WTC11 (cell line): Measurements from ENCODE around the gene SAMD8. TPM values are rescaled to one million over a fixed set of nuclear protein-coding genes. Genes with fewer than 3 reads are reported as not detected.

Experiments
- ATAC-seq: fragments of 200-7000 bp; cut with Tn5 transposase; 2 replicates; pipeline ENCODE4 v1.10.0; 2021; ENCODE audit warnings: mild to moderate bottlenecking, moderate library complexity
- CTCF ChIA-PET: fragments of 300-600 bp; sonication (Branson Sonifier 250); formaldehyde crosslinking; loops from one replicate; lab custom pipeline; 2021; ENCODE audit warnings: antibody characterized with exemption; lab: Charles Lee
- POLR2A ChIA-PET: fragments of 350-600 bp; sonication (Branson Sonifier 250); formaldehyde crosslinking; loops from one replicate; lab custom pipeline; 2021; ENCODE audit warnings: antibody characterized with exemption; lab: Charles Lee
- DNase-seq: peaks from one replicate; pipeline ENCODE4 v3.0.0; 2021; ENCODE audit warnings: low spot score
- H3K27ac Mint-ChIP-seq: 2 replicates; pipeline ENCODE4 v1.8.0; 2021; ENCODE audit warnings: mixed read lengths
- H3K27me3 Mint-ChIP-seq: 2 replicates; pipeline ENCODE4 v1.8.0; 2021; ENCODE audit warnings: low read depth, mild to moderate bottlenecking, moderate library complexity, mixed read lengths
- H3K36me3 Mint-ChIP-seq: 2 replicates; pipeline ENCODE4 v1.8.0; 2021; ENCODE audit warnings: mixed read lengths
- H3K4me1 Mint-ChIP-seq: 2 replicates; pipeline ENCODE4 v1.8.0; 2022; ENCODE audit warnings: mixed read lengths
- H3K4me3 Mint-ChIP-seq: 2 replicates; pipeline ENCODE4 v1.8.0; 2021; ENCODE audit warnings: mild to moderate bottlenecking, moderate library complexity, mixed read lengths
- H3K9me3 Mint-ChIP-seq: 2 replicates; pipeline ENCODE4 v1.8.0; 2021; ENCODE audit warnings: mixed read lengths
- FOXJ3 ChIP-seq: sonication (generic); formaldehyde crosslinking; IDR thresholded peaks from 2 replicates; pipeline ENCODE4 v1.9.0; 2021; ENCODE audit warnings: missing genetic modification reagents, mild to moderate bottlenecking, borderline replicate concordance
- JUN ChIP-seq: sonication (generic); formaldehyde crosslinking; IDR thresholded peaks from 2 replicates; pipeline ENCODE4 v1.8.0; 2023; ENCODE audit warnings: mild to moderate bottlenecking, missing genetic modification reagents
- SP1 ChIP-seq: sonication (generic); formaldehyde crosslinking; conservative IDR thresholded peaks from 2 replicates; pipeline ENCODE4 v1.8.1; 2022; ENCODE audit warnings: missing genetic modification reagents
- ZNF232 ChIP-seq: sonication (generic); formaldehyde crosslinking; IDR thresholded peaks from 2 replicates; pipeline ENCODE4 v1.8.0; 2022; ENCODE audit warnings: mild to moderate bottlenecking, missing genetic modification reagents
- total RNA-seq: library from RNA; stranded (reverse); gene quantifications from 3 replicates; pipeline ENCODE4 v1.2.3, GENCODE V29; 2021
- TF ChIP-seq, protein P1 (sequence below): fragments of 250-450 bp; sonication (Bioruptor Pico); IDR thresholded peaks from 2 replicates; pipeline ENCODE4 v1.8.0; 2021; ENCODE audit warnings: mild to moderate bottlenecking
- TF ChIP-seq, protein P2 (sequence below): sonication (generic); formaldehyde crosslinking; IDR thresholded peaks from 2 replicates; pipeline ENCODE4 v1.8.0; 2023; ENCODE audit warnings: missing genetic modification reagents, mild to moderate bottlenecking, borderline replicate concordance
- TF ChIP-seq, protein P3 (sequence below): sonication (generic); formaldehyde crosslinking; IDR thresholded peaks from 2 replicates; pipeline ENCODE4 v1.8.1; 2022; ENCODE audit warnings: low read depth, missing genetic modification reagents, borderline replicate concordance
- TF ChIP-seq, protein P4 (sequence below): sonication (generic); formaldehyde crosslinking; IDR thresholded peaks from 2 replicates; pipeline ENCODE4 v1.8.0; 2022; ENCODE audit warnings: mild to moderate bottlenecking, missing genetic modification reagents
- TF ChIP-seq, protein P5 (sequence below): sonication (generic); formaldehyde crosslinking; IDR thresholded peaks from 2 replicates; pipeline ENCODE4 v1.8.0; 2022; ENCODE audit warnings: mild to moderate bottlenecking, missing genetic modification reagents
- TF ChIP-seq, protein P6 (sequence below): sonication (generic); formaldehyde crosslinking; IDR thresholded peaks from 2 replicates; pipeline ENCODE4 v1.8.1; 2023; ENCODE audit warnings: mild to moderate bottlenecking, missing genetic modification reagents
- TF ChIP-seq, protein P7 (sequence below): sonication (generic); formaldehyde crosslinking; IDR thresholded peaks from 2 replicates; pipeline ENCODE4 v1.8.1; 2023; ENCODE audit warnings: mild to moderate bottlenecking, moderate library complexity, missing genetic modification reagents
- TF ChIP-seq, protein P8 (sequence below): sonication (generic); formaldehyde crosslinking; IDR thresholded peaks from 2 replicates; pipeline ENCODE4 v1.8.1; 2023; ENCODE audit warnings: mild to moderate bottlenecking, missing genetic modification reagents, borderline replicate concordance

Gene SAMD8
- total RNA-seq, 1 experiment from 2014 or later, result 23.0 TPM

DNA sequence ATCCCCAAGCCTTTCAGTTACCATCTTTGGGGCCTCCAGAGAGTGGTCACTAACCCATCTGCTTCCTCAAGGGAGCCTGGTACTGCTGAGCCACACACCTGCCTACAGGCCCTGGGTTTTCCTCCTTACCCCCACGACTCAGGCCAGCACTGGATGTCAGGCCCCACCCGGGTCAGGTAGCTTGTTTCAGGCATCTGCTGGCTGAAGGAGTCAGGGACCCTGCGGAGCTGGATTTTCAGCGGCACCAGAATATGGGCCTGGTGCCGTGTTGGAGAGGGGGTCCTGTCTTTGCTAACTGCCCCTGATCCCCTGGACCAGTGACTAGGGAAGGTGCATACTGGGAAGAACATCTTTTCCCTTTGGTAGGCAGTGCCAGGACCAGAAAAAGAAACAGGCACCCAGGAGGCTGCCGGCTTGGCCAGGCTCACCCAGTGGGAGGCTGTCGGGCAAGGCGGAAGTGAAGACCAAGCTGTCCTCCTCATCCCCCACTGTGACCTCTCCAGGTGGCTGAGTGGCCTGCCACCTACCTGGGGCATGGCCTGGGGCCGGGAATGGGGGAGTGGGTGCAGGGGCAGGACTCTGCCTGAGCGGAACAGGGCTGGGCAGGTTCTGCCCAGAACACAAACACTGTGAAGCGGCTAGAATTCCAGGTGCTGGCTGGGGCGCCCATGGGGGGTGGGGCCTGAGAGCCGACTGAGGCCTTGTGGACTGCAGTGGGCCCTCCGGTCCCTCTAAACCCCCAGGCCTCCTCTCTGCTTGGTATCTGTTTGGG is 12.4 kb upstream of the SAMD8 start:
- H3K36me3 Mint-ChIP-seq, result no peaks in the 10 kb centered on the region
- POLR2A ChIA-PET, result no interaction called here
- no peaks in the 10 kb centered on the region for H3K9me3 Mint-ChIP-seq
- H3K4me3 Mint-ChIP-seq, result no peak overlapping the region
- ATAC-seq (no peak), DNase-seq (no peak)
- TF ChIP-seq, protein P1, sequence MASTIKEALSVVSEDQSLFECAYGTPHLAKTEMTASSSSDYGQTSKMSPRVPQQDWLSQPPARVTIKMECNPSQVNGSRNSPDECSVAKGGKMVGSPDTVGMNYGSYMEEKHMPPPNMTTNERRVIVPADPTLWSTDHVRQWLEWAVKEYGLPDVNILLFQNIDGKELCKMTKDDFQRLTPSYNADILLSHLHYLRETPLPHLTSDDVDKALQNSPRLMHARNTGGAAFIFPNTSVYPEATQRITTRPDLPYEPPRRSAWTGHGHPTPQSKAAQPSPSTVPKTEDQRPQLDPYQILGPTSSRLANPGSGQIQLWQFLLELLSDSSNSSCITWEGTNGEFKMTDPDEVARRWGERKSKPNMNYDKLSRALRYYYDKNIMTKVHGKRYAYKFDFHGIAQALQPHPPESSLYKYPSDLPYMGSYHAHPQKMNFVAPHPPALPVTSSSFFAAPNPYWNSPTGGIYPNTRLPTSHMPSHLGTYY (CRISPR knock-in tag), result no peak
- TF ChIP-seq, protein P2, sequence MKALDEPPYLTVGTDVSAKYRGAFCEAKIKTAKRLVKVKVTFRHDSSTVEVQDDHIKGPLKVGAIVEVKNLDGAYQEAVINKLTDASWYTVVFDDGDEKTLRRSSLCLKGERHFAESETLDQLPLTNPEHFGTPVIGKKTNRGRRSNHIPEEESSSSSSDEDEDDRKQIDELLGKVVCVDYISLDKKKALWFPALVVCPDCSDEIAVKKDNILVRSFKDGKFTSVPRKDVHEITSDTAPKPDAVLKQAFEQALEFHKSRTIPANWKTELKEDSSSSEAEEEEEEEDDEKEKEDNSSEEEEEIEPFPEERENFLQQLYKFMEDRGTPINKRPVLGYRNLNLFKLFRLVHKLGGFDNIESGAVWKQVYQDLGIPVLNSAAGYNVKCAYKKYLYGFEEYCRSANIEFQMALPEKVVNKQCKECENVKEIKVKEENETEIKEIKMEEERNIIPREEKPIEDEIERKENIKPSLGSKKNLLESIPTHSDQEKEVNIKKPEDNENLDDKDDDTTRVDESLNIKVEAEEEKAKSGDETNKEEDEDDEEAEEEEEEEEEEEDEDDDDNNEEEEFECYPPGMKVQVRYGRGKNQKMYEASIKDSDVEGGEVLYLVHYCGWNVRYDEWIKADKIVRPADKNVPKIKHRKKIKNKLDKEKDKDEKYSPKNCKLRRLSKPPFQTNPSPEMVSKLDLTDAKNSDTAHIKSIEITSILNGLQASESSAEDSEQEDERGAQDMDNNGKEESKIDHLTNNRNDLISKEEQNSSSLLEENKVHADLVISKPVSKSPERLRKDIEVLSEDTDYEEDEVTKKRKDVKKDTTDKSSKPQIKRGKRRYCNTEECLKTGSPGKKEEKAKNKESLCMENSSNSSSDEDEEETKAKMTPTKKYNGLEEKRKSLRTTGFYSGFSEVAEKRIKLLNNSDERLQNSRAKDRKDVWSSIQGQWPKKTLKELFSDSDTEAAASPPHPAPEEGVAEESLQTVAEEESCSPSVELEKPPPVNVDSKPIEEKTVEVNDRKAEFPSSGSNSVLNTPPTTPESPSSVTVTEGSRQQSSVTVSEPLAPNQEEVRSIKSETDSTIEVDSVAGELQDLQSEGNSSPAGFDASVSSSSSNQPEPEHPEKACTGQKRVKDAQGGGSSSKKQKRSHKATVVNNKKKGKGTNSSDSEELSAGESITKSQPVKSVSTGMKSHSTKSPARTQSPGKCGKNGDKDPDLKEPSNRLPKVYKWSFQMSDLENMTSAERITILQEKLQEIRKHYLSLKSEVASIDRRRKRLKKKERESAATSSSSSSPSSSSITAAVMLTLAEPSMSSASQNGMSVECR (CRISPR knock-in tag), result no peak
- peaks cover 19% of the 10 kb centered on the region for H3K4me1 Mint-ChIP-seq
- no peaks in the 10 kb centered on the region; the same call in 1 of the 2 replicates for H3K27me3 Mint-ChIP-seq
- H3K27ac Mint-ChIP-seq, result no peak overlapping the region
- CTCF ChIA-PET, result interaction anchor here (0.5 to 2.4 kb wide), 30 partner anchors 8 to 678 kb away, joined by 3 to 17 read pairs (median 5); partner anchors contain the start of genes COMTD1 and SAMD8

DNA sequence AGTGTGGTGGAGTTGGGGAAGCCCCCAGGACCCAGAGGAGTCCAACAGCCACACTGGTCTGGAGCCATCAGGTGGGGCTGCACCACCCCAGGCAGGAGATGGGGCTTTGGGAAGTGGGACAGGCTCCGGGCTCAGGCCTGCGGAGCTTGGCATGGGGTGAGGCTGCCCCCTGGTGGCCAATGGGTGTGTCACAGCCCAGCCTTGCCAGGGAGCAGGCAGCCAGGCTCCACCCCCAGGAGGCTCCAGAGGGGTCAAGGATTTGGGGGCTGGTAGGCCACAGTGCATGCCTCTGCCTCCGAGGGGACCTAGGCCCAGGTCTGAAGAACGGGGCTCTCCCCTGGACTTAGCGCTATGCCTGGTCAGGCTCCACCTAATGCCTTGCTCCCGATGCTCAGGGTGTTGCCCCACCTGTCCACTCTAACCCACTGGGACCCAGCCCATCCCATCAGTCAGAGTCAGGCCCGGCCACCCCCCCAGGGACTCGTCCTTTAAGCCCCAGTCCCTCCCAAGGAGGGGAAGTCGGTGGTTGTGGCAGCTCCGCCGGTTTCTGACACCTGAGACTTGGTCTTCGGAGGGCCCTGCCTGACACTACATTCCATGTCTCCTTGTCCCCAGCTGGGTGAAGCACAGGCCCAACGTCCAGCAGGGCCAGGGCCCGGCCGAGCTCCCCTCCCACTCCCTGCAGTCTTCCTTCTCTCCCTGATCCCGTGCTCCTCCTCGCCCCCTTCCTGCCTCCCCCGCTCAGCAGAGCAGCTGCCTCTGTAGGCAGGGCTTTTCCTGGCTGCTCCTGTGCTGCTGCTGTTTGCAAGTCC is 11.3 kb upstream of the SAMD8 start:
- no peaks in the 10 kb centered on the region for H3K9me3 Mint-ChIP-seq
- POLR2A ChIA-PET, result no interaction called here
- CTCF ChIA-PET, result interaction anchor here (0.6 to 2.0 kb wide), 29 partner anchors 9 to 977 kb away, joined by 3 to 17 read pairs (median 4); partner anchors contain the start of genes COMTD1 and SAMD8
- DNase-seq (peak; percentile 96), ATAC-seq (peak; percentile 89)
- H3K4me3 Mint-ChIP-seq, result peak overlapping the region; percentile 43
- no peaks in the 10 kb centered on the region; the same call in 1 of the 2 replicates for H3K27me3 Mint-ChIP-seq
- H3K36me3 Mint-ChIP-seq, result no peaks in the 10 kb centered on the region
- H3K27ac Mint-ChIP-seq, result peak overlapping the region; percentile 83; the same call in 1 of the 2 replicates
- peaks cover 24% of the 10 kb centered on the region for H3K4me1 Mint-ChIP-seq
- no peak for TF ChIP-seq JUN
- 0 out of 2 replicates have a peak, but pooled peaks have one; percentile 44 for TF ChIP-seq SP1 (CRISPR knock-in tag)
- TF ChIP-seq, protein P3, sequence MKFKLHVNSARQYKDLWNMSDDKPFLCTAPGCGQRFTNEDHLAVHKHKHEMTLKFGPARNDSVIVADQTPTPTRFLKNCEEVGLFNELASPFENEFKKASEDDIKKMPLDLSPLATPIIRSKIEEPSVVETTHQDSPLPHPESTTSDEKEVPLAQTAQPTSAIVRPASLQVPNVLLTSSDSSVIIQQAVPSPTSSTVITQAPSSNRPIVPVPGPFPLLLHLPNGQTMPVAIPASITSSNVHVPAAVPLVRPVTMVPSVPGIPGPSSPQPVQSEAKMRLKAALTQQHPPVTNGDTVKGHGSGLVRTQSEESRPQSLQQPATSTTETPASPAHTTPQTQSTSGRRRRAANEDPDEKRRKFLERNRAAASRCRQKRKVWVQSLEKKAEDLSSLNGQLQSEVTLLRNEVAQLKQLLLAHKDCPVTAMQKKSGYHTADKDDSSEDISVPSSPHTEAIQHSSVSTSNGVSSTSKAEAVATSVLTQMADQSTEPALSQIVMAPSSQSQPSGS (CRISPR knock-in tag), result no peak
- no peak for TF ChIP-seq FOXJ3 (CRISPR knock-in tag)
- TF ChIP-seq, protein P4, sequence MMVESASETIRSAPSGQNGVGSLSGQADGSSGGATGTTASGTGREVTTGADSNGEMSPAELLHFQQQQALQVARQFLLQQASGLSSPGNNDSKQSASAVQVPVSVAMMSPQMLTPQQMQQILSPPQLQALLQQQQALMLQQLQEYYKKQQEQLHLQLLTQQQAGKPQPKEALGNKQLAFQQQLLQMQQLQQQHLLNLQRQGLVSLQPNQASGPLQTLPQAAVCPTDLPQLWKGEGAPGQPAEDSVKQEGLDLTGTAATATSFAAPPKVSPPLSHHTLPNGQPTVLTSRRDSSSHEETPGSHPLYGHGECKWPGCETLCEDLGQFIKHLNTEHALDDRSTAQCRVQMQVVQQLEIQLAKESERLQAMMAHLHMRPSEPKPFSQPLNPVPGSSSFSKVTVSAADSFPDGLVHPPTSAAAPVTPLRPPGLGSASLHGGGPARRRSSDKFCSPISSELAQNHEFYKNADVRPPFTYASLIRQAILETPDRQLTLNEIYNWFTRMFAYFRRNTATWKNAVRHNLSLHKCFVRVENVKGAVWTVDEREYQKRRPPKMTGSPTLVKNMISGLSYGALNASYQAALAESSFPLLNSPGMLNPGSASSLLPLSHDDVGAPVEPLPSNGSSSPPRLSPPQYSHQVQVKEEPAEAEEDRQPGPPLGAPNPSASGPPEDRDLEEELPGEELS (CRISPR knock-in tag), result 0 out of 2 replicates have a peak, but pooled peaks have one; percentile 77
- TF ChIP-seq, protein P5, sequence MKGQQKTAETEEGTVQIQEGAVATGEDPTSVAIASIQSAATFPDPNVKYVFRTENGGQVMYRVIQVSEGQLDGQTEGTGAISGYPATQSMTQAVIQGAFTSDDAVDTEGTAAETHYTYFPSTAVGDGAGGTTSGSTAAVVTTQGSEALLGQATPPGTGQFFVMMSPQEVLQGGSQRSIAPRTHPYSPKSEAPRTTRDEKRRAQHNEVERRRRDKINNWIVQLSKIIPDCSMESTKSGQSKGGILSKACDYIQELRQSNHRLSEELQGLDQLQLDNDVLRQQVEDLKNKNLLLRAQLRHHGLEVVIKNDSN (CRISPR knock-in tag), result no peak
- TF ChIP-seq, protein P6, sequence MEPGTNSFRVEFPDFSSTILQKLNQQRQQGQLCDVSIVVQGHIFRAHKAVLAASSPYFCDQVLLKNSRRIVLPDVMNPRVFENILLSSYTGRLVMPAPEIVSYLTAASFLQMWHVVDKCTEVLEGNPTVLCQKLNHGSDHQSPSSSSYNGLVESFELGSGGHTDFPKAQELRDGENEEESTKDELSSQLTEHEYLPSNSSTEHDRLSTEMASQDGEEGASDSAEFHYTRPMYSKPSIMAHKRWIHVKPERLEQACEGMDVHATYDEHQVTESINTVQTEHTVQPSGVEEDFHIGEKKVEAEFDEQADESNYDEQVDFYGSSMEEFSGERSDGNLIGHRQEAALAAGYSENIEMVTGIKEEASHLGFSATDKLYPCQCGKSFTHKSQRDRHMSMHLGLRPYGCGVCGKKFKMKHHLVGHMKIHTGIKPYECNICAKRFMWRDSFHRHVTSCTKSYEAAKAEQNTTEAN, result no peak
- TF ChIP-seq, protein P7, sequence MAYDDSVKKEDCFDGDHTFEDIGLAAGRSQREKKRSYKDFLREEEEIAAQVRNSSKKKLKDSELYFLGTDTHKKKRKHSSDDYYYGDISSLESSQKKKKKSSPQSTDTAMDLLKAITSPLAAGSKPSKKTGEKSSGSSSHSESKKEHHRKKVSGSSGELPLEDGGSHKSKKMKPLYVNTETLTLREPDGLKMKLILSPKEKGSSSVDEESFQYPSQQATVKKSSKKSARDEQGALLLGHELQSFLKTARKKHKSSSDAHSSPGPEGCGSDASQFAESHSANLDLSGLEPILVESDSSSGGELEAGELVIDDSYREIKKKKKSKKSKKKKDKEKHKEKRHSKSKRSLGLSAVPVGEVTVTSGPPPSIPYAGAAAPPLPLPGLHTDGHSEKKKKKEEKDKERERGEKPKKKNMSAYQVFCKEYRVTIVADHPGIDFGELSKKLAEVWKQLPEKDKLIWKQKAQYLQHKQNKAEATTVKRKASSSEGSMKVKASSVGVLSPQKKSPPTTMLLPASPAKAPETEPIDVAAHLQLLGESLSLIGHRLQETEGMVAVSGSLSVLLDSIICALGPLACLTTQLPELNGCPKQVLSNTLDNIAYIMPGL (CRISPR knock-in tag), result peak; percentile 20; the same call in 1 of the 2 replicates
- TF ChIP-seq ZNF232, result peak; percentile 93
- TF ChIP-seq, protein P8, sequence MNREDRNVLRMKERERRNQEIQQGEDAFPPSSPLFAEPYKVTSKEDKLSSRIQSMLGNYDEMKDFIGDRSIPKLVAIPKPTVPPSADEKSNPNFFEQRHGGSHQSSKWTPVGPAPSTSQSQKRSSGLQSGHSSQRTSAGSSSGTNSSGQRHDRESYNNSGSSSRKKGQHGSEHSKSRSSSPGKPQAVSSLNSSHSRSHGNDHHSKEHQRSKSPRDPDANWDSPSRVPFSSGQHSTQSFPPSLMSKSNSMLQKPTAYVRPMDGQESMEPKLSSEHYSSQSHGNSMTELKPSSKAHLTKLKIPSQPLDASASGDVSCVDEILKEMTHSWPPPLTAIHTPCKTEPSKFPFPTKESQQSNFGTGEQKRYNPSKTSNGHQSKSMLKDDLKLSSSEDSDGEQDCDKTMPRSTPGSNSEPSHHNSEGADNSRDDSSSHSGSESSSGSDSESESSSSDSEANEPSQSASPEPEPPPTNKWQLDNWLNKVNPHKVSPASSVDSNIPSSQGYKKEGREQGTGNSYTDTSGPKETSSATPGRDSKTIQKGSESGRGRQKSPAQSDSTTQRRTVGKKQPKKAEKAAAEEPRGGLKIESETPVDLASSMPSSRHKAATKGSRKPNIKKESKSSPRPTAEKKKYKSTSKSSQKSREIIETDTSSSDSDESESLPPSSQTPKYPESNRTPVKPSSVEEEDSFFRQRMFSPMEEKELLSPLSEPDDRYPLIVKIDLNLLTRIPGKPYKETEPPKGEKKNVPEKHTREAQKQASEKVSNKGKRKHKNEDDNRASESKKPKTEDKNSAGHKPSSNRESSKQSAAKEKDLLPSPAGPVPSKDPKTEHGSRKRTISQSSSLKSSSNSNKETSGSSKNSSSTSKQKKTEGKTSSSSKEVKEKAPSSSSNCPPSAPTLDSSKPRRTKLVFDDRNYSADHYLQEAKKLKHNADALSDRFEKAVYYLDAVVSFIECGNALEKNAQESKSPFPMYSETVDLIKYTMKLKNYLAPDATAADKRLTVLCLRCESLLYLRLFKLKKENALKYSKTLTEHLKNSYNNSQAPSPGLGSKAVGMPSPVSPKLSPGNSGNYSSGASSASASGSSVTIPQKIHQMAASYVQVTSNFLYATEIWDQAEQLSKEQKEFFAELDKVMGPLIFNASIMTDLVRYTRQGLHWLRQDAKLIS (CRISPR knock-in tag), result no peak
